ENCODE measurements around the gene C8A.

- no peak for TF ChIP-seq POLR2A (IDR thresholded peaks at IDR 0.05; ENCODE audit: low read depth, low read length)
- no peak for TF ChIP-seq POLR2AphosphoS5 (IDR thresholded peaks at IDR 0.05; ENCODE audit: low read depth, low read length)
- no peak for TF ChIP-seq POU2F2 (IDR thresholded peaks at IDR 0.05; ENCODE audit: low read depth, low read length)
- TF ChIP-seq TAF1 (IDR thresholded peaks at IDR 0.05; ENCODE audit: low read depth, low read length) = no peak
- TF ChIP-seq SPI1 (IDR thresholded peaks at IDR 0.05; ENCODE audit: low read depth, low read length) = no peak
Observed at GRCh38 chr1:56852476-56852875, 2.1 kb upstream of the C8A start.

All from GM12891 (cell line).